HG03064 (cell line): ENCODE measurements around the gene SMKR1.
"Not testable (repeated sequence)": the region's sequence is repeated elsewhere in the genome, so short reads cannot be mapped to it uniquely, and the experiment has no call there.

Experiments
- ATAC-seq: cut with Tn5 transposase; IDR thresholded peaks from one replicate; pipeline ENCODE4 v1.9.1; 2021; ENCODE audit warnings: low read depth; ENCODE audit not compliant: unreplicated experiment

The SMKR1 gene

GRCh38 chr7:129481376-129481775, 21.0 kb upstream of the SMKR1 start:
- not testable (repeated sequence) for ATAC-seq

DNA sequence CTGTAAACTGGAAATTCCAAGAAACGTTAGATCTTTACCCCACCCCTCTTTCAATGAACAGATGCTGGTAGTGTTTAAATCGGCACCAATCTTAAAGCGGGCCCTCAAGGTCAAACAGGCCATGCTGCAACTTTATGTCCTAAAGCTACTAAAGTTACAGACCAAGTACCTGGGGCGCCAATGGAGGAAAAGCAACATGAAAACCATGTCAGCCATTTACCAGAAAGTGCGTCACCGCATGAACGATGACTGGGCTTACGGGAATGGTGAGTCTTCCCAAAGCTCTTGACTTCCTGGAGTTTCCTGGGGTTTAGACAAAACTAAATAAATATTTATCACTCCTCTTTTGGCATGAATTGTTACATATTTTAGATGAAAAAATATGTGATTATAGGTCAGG, 19.6 kb upstream of the SMKR1 start:
- no peak for ATAC-seq

DNA sequence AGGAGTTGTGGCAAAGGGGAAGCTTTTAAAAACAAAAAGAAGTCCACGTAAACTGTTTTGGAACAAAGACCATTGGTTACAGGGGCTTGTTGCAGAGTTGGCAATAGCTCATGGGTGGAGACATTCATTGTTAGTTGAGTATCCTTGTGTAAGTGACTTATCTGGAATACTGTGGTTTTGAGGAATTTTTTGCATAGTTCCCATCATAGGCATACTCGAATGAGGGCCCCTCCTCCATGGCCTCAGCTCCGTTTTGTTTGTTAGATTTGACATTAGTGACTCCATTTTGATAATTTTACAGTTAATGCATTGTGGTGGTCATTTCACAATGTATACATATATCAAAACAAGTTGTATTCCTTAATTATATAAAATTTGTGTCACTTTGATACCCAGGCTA, 12.8 kb upstream of the SMKR1 start:
- ATAC-seq: no peak

DNA sequence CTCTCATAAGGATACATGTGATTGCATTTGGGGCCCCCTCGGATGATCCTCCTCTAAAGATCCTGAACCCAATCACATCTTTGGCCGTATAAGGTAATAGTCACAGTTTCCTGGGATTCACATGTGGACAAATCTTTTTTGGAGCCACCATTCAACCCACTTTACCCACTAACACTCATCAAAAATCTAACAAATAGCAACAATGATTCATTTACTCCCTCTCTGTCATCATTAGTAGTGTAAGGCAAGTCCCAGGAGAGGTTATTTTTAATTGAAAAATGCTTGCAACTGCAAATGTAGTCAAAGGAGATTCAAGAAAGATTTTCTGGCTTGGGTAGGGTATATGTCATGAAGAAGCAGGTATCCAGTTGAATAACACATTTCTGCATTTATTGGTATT, 9.9 kb upstream of the SMKR1 start:
- no peak for ATAC-seq

DNA sequence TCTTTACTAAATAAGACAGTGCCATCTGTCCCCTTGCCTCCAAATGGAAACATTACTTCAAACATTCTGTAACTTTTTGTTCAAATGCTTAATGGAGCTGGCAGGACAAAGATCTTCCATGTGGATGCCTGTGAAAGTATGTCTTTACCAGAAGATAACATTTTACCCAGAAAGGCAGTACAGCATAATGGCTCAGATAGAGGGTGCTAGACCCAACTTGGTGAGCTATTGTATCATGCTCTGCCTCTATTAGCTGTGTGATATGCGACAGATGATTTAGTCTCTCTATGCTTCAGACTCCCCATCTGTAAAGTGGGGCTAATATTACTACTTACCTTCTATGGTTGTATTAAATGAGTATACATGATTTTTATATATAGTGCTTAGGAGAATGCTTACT, 8.8 kb upstream of the SMKR1 start:
- no peak for ATAC-seq

GRCh38 chr7:129494041-129494440, 8.3 kb upstream of the SMKR1 start:
- no peak for ATAC-seq

GRCh38 chr7:129495987-129496386, 6.3 kb upstream of the SMKR1 start:
- no peak for ATAC-seq

GRCh38 chr7:129496653-129497052, 5.7 kb upstream of the SMKR1 start:
- ATAC-seq: no peak

DNA sequence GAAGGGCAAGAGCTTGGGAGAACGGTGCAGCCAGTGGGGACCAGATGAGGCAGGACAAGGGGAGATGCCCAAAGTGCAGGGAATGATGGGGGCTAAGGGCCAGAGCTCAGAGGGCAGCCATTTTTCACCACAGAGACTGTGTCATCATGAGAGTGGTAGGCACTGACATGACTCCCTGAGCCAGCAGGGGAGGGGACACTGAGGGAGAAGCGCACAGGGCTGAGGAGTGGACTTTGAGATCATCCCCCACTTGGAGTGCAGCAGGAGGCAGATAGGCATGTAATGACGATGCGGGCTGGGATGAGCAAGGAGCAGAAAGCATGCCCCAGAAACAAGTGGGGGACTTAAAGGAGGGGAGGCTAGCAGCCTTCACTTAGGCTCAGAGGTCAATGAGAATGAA, 5.2 kb upstream of the SMKR1 start:
- no peak for ATAC-seq

DNA sequence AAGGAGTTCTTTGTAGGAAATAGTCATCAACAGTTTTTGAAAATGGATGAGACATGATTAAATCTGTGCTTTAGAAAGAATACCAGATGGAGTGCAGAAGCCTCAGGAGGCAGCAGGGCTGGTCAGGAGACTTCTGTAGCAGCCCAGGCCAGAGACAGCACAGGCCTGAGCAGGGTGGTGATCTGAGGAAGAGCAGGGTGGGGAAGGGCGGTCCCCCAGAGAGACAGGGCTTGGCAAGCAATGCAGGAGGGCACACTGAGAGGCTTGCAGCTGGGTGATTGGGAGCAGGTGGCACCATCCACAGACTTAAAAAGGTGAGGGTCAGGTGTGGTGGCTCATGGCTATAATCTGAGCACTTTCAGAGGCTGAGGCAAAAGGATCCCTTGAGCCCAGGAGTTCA, 4.3 kb upstream of the SMKR1 start:
- ATAC-seq: no peak

DNA sequence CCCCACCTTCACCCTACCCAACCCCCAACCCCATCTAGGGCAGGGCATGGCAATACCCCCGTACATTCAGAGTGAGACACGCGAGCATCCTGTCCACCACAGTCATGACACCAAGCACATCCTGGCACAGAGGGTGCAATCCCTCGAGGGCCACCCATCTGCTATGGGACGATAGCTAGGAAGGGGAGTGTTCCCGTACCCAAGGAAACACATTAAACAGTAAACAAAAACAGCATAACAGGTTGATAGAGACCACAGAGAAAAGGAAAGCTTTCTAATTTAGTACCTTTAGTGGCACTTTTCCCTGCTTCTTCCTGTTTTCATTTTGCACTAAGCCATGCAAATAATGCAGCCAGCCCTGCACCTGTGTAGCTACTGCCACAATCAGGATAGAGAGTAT, 2.3 kb upstream of the SMKR1 start:
- ATAC-seq: no peak

DNA sequence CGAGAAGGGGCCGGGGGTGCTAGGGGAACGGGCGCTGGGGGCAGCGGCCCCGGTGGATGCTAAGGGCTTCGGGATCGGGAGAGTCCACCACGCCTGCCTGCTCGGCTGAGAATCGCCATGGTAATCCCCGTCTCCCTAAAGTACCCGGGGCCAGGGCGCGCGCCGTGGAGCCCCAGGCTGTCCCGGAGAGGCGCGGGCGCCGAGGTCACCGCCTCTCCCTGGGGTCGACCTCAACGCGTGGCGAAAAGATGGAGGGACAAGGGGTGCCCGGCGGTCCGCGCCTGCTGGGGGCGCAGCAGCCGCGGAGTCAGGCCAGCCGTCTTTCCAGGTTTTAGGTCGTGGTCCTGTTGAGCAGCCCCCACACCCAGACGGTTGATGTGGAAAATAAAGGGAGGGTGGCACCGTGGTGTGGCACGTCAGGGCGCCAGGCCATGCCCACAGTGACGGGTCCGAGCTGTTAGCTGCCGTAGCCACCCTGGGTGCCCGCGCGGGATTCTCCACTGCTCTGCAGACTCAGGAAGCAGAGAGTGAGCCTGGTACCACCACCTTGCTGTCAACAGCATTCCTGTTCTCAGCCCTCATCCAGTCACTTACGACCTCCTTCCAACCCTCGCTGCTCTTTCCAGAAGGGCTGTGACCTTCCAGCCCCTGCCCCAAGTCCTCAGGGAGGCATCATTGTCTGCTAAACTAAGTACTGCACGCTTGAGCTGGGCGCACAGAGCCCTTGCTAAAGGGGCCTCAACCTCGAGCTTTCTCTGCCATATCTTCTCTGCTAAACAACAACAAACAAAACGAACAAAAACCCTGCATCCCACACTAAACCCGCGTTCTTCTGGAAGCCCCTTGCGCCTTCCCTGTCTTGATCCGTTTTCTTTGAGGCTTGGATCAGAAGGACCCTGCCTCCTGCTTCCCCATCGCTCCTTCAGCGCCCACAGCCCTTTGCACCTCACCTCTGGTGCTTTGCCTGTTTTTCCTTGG, 666 bp downstream of the SMKR1 start:
- no peak for ATAC-seq

- no peak for ATAC-seq
Observed at GRCh38 chr7:129503725-129504124, 1.4 kb downstream of the SMKR1 start.

DNA sequence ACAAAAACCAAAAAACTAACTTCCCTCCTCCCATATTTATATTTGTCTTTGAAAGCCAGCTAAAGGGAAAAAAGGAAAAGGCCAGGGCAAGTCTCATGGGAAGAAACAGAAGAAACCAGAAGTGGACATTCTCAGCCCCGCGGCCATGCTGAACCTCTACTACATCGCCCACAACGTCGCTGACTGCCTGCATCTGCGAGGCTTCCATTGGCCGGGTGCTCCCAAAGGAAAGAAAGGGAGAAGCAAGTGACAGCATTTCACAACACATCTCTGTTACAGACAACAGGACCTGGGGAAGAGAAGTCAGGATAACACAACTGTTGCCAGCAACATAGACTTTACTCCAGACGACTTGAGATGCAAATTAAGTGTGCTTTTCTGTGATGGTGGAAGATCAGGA, 9.9 kb downstream of the SMKR1 start:
- ATAC-seq: no peak

- no peak for ATAC-seq
Observed at GRCh38 chr7:129513546-129513945, 11.2 kb downstream of the SMKR1 start.

DNA sequence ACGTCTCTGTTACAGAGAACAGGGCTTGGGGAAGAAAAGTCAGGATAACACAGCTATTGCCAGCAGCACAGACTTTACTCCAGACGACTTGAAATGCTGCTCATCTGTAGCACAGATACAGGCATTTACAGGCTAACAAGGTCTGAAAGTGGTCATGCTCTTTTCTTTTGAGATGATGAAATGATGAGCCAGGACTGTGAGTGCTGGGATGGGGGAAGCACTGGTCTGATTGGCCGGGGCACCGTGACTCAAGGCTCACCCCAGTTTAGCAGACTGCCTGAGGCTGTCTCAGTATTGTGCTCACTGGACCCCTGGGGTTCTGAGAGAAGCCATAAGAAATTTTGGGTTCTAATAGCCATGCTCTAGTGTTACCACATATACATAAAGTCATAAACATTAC, 12.4 kb downstream of the SMKR1 start:
- ATAC-seq: no peak

DNA sequence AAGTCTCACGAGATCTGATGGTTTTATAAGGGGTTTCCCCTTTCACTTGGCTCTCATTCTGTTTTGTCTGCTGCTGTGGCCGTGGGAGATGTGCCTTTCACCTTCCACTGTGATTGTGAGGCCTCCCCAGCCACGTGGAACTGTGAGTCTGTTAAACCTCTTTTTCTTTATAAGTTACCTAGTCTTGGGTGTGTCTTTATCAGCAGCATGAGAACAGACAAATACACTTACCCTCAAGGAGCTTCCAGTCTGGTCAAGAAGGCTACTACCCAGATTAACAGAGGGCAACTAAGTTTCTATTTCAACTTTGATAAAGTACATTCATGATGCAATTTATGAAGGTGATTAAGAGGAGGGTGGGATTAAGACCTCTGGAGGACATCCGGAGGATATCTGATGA, 13.1 kb downstream of the SMKR1 start:
- no peak for ATAC-seq

GRCh38 chr7:129517931-129518330, 15.6 kb downstream of the SMKR1 start:
- ATAC-seq: no peak

DNA sequence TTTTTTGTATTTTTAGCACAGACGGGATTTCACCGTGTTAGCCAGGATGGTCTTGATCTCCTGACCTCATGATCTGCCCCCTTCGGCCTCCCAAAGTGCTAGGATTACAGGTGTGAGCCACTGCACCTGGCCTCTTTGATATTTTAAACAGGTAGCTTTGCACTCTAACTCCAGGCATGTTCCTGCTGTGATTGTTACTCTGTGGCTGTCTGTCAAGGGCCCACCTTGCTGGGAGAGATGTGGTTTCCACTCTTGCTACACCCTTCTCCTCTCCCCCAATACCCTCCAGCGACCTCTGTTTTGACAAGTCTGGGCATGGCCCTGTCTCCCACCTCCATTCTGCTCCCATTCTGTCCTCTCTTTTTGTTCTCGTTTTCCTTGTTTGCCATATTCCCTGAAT, 17.1 kb downstream of the SMKR1 start:
- no peak for ATAC-seq

DNA sequence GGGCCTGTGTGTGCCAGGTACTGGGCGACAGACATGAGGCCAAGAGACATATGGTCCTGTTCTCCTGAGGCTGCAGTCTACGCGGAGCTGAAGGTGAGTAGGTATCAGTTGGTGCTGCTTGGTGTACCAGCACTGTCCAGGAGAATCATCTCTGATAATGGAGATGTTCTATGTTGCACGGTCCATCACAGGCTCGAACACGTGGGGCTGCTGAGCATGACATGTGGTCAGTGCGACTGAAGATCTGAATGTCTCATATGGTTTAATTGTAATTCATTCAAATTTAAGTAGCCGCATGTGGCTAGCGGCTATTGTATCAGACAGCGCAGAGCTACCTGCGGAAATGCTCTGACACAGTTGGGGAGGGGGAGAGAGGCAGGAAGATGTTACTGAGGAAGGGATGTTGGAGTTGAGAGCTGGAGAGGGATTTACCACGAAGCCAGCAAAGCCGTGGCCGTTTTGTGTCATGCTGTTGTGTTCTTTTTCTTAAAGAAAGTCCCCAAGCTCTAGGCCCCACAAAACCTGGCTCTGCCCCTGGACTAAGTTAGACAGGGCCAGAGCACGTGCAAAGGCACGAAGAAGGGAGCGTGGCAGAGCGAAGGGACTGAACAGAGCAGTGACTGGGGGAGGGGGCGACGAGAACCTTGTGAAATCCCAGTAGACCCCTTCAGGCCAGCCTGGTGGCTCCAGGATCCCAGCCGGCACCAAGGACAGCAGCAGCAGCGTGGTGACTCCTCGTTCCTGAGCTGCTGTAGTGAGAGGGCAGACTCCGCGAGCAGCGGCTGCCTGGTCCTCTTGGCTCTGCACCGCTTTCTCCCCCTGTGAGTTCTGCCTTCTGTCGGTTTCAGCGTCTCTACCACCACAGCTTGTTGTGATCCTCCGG, 20.0 kb downstream of the SMKR1 start:
- no peak for ATAC-seq

GRCh38 chr7:129522971-129523340, 20.6 kb downstream of the SMKR1 start:
- no peak for ATAC-seq

GRCh38 chr7:129523924-129524323, 21.6 kb downstream of the SMKR1 start:
- no peak for ATAC-seq
